Stimulated activated effector memory CD8-positive, alpha-beta T cell treated with anti-CD3 and anti-CD28 coated beads, Interleukin-12 subunit alpha, Interleukin-12 subunit beta, amount 100 ng/mL, for 72 hours (primary cell): Measurements from ENCODE around the gene CFI.
A peak's percentile ranks its signal among the peaks of the same experiment; 100 is the strongest.

Experiments
- ATAC-seq: fragments of 150-1000 bp; cut with Tn5 transposase; 2 replicates; pipeline ENCODE4 v1.10.0; 2021
- DNase-seq, 2 donors: peaks; one replicate each; pipeline ENCODE4 v3.0.0; 2021 to 2022; ENCODE audit warnings: low spot score in 2 of 2
- H3K27ac Mint-ChIP-seq: one replicate; pipeline ENCODE4 v1.8.0; 2022; ENCODE audit warnings: mild to moderate bottlenecking, mixed read lengths
- H3K36me3 Mint-ChIP-seq: one replicate; pipeline ENCODE4 v1.8.0; 2022; ENCODE audit warnings: mild to moderate bottlenecking, mixed read lengths
- H3K4me1 Mint-ChIP-seq: one replicate; pipeline ENCODE4 v1.8.0; 2022; ENCODE audit warnings: mixed read lengths
- H3K4me3 Mint-ChIP-seq: one replicate; pipeline ENCODE4 v1.8.0; 2022; ENCODE audit warnings: mild to moderate bottlenecking, mixed read lengths
- H3K9me3 Mint-ChIP-seq: one replicate; pipeline ENCODE4 v1.8.0; 2022; ENCODE audit warnings: mixed read lengths

The CFI gene

GRCh38 chr4:109801895-109802319, at the start of gene CFI:
Gene CFI (minus strand): TSS chr4:109801999. CDS start chr4:109801971, 28 bp downstream.
- no peak within 1 kb of the TSS for H3K4me3 Mint-ChIP-seq
- DNase-seq: no peak
- H3K9me3 Mint-ChIP-seq: no peaks in the 10 kb centered on the region
- ATAC-seq: no peak
- H3K36me3 Mint-ChIP-seq: no peaks in the 10 kb centered on the region
- H3K4me1 Mint-ChIP-seq: no peaks in the 10 kb centered on the region
- H3K27ac Mint-ChIP-seq: no peak within 1 kb of the TSS

- Mint-ChIP-seq H3K36me3 (no peaks in the 10 kb centered on the region), H3K4me3 (no peak overlapping the region), H3K9me3 (no peaks in the 10 kb centered on the region), H3K4me1 (no peaks in the 10 kb centered on the region), H3K27ac (no peak overlapping the region)
- DNase-seq: no peak
- no peak for ATAC-seq
Observed at GRCh38 chr4:109850601-109851000, 48.8 kb upstream of the CFI start.

GRCh38 chr4:109848501-109848900, 46.7 kb upstream of the CFI start:
- H3K4me1 Mint-ChIP-seq: no peaks in the 10 kb centered on the region
- no peak overlapping the region for H3K4me3 Mint-ChIP-seq
- ATAC-seq: no peak

GRCh38 chr4:109847896-109848442, 46.2 kb upstream of the CFI start, which contains the start of gene LRIT3:
Gene LRIT3 (plus strand): TSS chr4:109848107. CDS start chr4:109848202, 95 bp downstream.
- H3K27ac Mint-ChIP-seq: no peak within 1 kb of the TSS
- H3K4me1 Mint-ChIP-seq: no peaks in the 10 kb centered on the region
- no peak within 1 kb of the TSS for H3K4me3 Mint-ChIP-seq
- H3K36me3 Mint-ChIP-seq: no peaks in the 10 kb centered on the region
- DNase-seq: no peak
- no peak for ATAC-seq
- no peaks in the 10 kb centered on the region for H3K9me3 Mint-ChIP-seq

More at GRCh38 chr4:109848501-109848900, 46.7 kb upstream of the CFI start:
- no peaks in the 10 kb centered on the region for H3K9me3 Mint-ChIP-seq
- H3K27ac Mint-ChIP-seq: no peak overlapping the region
- DNase-seq: no peak
- no peaks in the 10 kb centered on the region for H3K36me3 Mint-ChIP-seq

GRCh38 chr4:109846395-109847098, 44.7 kb upstream of the CFI start:
- H3K9me3 Mint-ChIP-seq: no peaks in the 10 kb centered on the region
- DNase-seq: no peak
- no peak for ATAC-seq
- H3K27ac Mint-ChIP-seq: no peak overlapping the region
- no peaks in the 10 kb centered on the region for H3K36me3 Mint-ChIP-seq
- H3K4me3 Mint-ChIP-seq: no peak overlapping the region
- no peaks in the 10 kb centered on the region for H3K4me1 Mint-ChIP-seq

- Mint-ChIP-seq H3K27ac (no peak overlapping the region), H3K4me1 (no peaks in the 10 kb centered on the region), H3K9me3 (no peaks in the 10 kb centered on the region), H3K4me3 (no peak overlapping the region), H3K36me3 (no peaks in the 10 kb centered on the region)
- DNase-seq (no peak), ATAC-seq (no peak)
Observed at GRCh38 chr4:109836985-109837384, 35.2 kb upstream of the CFI start.

- no peaks in the 10 kb centered on the region for H3K4me1 Mint-ChIP-seq
- no peaks in the 10 kb centered on the region for H3K36me3 Mint-ChIP-seq
Observed at GRCh38 chr4:109833756-109834155, 32.0 kb upstream of the CFI start.

GRCh38 chr4:109827672-109828071, 25.9 kb upstream of the CFI start, which contains the start of gene RRH:
Gene RRH (plus strand): TSS chr4:109827972. CDS start chr4:109828028, 56 bp downstream.
- no peak within 1 kb of the TSS for H3K4me3 Mint-ChIP-seq
- H3K4me1 Mint-ChIP-seq: no peaks in the 10 kb centered on the region
- H3K36me3 Mint-ChIP-seq: peaks cover 34% of the 10 kb centered on the region
- H3K9me3 Mint-ChIP-seq: no peaks in the 10 kb centered on the region
- H3K27ac Mint-ChIP-seq: no peak within 1 kb of the TSS
- no peak for DNase-seq
- ATAC-seq: no peak

More at GRCh38 chr4:109833756-109834155, 32.0 kb upstream of the CFI start:
- Mint-ChIP-seq H3K4me3 (no peak overlapping the region), H3K9me3 (no peaks in the 10 kb centered on the region), H3K27ac (no peak overlapping the region)
- DNase-seq (no peak), ATAC-seq (no peak)

- DNase-seq: no peak
- Mint-ChIP-seq H3K4me3 (no peak overlapping the region), H3K4me1 (no peaks in the 10 kb centered on the region), H3K36me3 (peaks cover 43% of the 10 kb centered on the region), H3K27ac (no peak overlapping the region), H3K9me3 (no peaks in the 10 kb centered on the region)
- ATAC-seq: no peak
Observed at GRCh38 chr4:109826719-109827118, 24.9 kb upstream of the CFI start.

- no peak for DNase-seq
- Mint-ChIP-seq H3K4me3 (no peak overlapping the region), H3K4me1 (peaks cover 32% of the 10 kb centered on the region), H3K36me3 (peaks cover 98% of the 10 kb centered on the region), H3K27ac (no peak overlapping the region), H3K9me3 (no peaks in the 10 kb centered on the region)
- peak; percentile 87 for ATAC-seq
Observed at GRCh38 chr4:109821185-109821584, 19.4 kb upstream of the CFI start.

- H3K27ac Mint-ChIP-seq: peak overlapping the region; percentile 36
- H3K36me3 Mint-ChIP-seq: peaks cover 99% of the 10 kb centered on the region
- peaks cover 38% of the 10 kb centered on the region for H3K4me1 Mint-ChIP-seq
- DNase-seq (no peak), ATAC-seq (no peak)
- no peak overlapping the region for H3K4me3 Mint-ChIP-seq
- no peaks in the 10 kb centered on the region for H3K9me3 Mint-ChIP-seq
Observed at GRCh38 chr4:109820563-109820962, 18.8 kb upstream of the CFI start.

- Mint-ChIP-seq H3K4me3 (no peak overlapping the region), H3K4me1 (peaks cover 45% of the 10 kb centered on the region), H3K36me3 (peaks cover 84% of the 10 kb centered on the region), H3K27ac (no peak overlapping the region), H3K9me3 (no peaks in the 10 kb centered on the region)
- DNase-seq: no peak
- no peak for ATAC-seq
Observed at GRCh38 chr4:109818268-109818667, 16.5 kb upstream of the CFI start.

GRCh38 chr4:109816894-109817293, 15.1 kb upstream of the CFI start:
- H3K36me3 Mint-ChIP-seq: peaks cover 70% of the 10 kb centered on the region
- peak; percentile 46 for ATAC-seq
- no peak for DNase-seq

GRCh38 chr4:109816082-109816442, 14.3 kb upstream of the CFI start:
- DNase-seq: peak; percentile 14 to 64
- H3K4me3 Mint-ChIP-seq: peak overlapping the region; percentile 97

More at GRCh38 chr4:109816894-109817293, 15.1 kb upstream of the CFI start:
- Mint-ChIP-seq H3K4me3 (peak overlapping the region; percentile 97), H3K27ac (peak overlapping the region; percentile 96), H3K4me1 (peaks cover 45% of the 10 kb centered on the region), H3K9me3 (no peaks in the 10 kb centered on the region)

GRCh38 chr4:109815151-109816081, 13.6 kb upstream of the CFI start, which contains the start of gene GAR1:
Gene GAR1 (plus strand): TSS chr4:109815762. CDS start chr4:109816165, 403 bp downstream.
- H3K4me1 Mint-ChIP-seq: peaks cover 38% of the 10 kb centered on the region
- peak within 1 kb of the TSS; percentile 96 for H3K27ac Mint-ChIP-seq
- ATAC-seq (peak; percentile 97), DNase-seq (peak; percentile 65 to 90)
- no peaks in the 10 kb centered on the region for H3K9me3 Mint-ChIP-seq
- peak within 1 kb of the TSS; percentile 97 for H3K4me3 Mint-ChIP-seq
- H3K36me3 Mint-ChIP-seq: peaks cover 56% of the 10 kb centered on the region

More at GRCh38 chr4:109816082-109816442, 14.3 kb upstream of the CFI start:
- no peaks in the 10 kb centered on the region for H3K9me3 Mint-ChIP-seq
- H3K36me3 Mint-ChIP-seq: peaks cover 62% of the 10 kb centered on the region
- peak; percentile 22 for ATAC-seq
- peak overlapping the region; percentile 96 for H3K27ac Mint-ChIP-seq
- H3K4me1 Mint-ChIP-seq: peaks cover 44% of the 10 kb centered on the region
